RWPE2 (cell line): Measurements from ENCODE around the gene SYTL3.

Experiments
- ATAC-seq: fragments of 200-7000 bp; cut with Tn5 transposase; 3 replicates; pipeline ENCODE4 v1.9.1; 2021; ENCODE audit warnings: low read depth
- DNase-seq: peaks from one replicate; pipeline ENCODE4 v3.0.0-alpha.2; 2020; ENCODE audit warnings: low spot score
- H3K27ac ChIP-seq: fragments of 450-650 bp; 2 replicates; pipeline ENCODE4 v1.5.1; 2017; ENCODE audit warnings: mild to moderate bottlenecking; ENCODE audit not compliant: poor library complexity, severe bottlenecking
- H3K27me3 ChIP-seq: fragments of 250-450 bp; sonication (Bioruptor Pico); 2 replicates; pipeline ENCODE4 v1.5.1; 2021; ENCODE audit warnings: mild to moderate bottlenecking, moderate library complexity; ENCODE audit not compliant: insufficient read depth, poor library complexity, severe bottlenecking
- H3K36me3 ChIP-seq: fragments of 250-450 bp; sonication (Bioruptor Pico); 2 replicates; pipeline ENCODE4 v1.5.1; 2020; ENCODE audit warnings: low read depth, mild to moderate bottlenecking, moderate library complexity
- H3K4me1 ChIP-seq: fragments of 250-450 bp; sonication (Bioruptor Pico); 2 replicates; pipeline ENCODE4 v1.5.1; 2021; ENCODE audit warnings: mild to moderate bottlenecking, moderate library complexity; ENCODE audit not compliant: insufficient read depth, poor library complexity, severe bottlenecking
- H3K4me3 ChIP-seq: fragments of 250-450 bp; sonication (Bioruptor Pico); 2 replicates; pipeline ENCODE4 v1.5.1; 2021; ENCODE audit warnings: mild to moderate bottlenecking, moderate library complexity; ENCODE audit not compliant: severe bottlenecking
- H3K9me3 ChIP-seq: fragments of 250-450 bp; sonication (Bioruptor Pico); 2 replicates; pipeline ENCODE4 v1.5.1; 2021; ENCODE audit warnings: mild to moderate bottlenecking, moderate library complexity; ENCODE audit not compliant: severe bottlenecking
- TF ChIP-seq, protein P1 (sequence below): fragments of 450-650 bp; IDR thresholded peaks from one replicate; pipeline ENCODE4 v1.5.1; 2017; ENCODE audit warnings: mild to moderate bottlenecking, moderate library complexity; ENCODE audit not compliant: poor library complexity, severe bottlenecking

SYTL3 gene

DNA sequence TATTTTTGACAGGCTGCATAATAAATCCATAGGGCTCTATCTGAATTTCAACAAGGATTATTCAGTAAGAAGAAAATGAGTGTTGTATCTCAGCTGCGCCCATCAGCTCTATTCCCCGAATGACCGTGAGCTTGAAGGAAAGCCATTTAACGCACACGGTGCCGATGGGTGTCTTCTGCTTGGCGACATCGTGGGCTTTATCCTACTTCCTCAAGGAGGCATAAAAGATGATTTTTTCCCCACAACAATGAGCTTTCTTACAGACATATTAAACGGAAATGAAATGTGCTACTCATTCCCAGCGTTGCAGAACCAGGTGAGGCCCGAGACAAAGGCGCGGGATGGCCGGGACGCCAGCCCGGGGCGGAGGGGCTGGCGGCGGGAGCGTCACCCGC, 6.0 kb upstream of the SYTL3 start:
- Histone ChIP-seq H3K4me3 (peak overlapping the region; percentile 76), H3K4me1 (peaks cover 50% of the 10 kb centered on the region), H3K9me3 (no peaks in the 10 kb centered on the region), H3K27ac (peak overlapping the region; percentile 84), H3K27me3 (no peaks in the 10 kb centered on the region), H3K36me3 (peaks cover 24% of the 10 kb centered on the region)
- DNase-seq: no peak
- TF ChIP-seq, protein P1, sequence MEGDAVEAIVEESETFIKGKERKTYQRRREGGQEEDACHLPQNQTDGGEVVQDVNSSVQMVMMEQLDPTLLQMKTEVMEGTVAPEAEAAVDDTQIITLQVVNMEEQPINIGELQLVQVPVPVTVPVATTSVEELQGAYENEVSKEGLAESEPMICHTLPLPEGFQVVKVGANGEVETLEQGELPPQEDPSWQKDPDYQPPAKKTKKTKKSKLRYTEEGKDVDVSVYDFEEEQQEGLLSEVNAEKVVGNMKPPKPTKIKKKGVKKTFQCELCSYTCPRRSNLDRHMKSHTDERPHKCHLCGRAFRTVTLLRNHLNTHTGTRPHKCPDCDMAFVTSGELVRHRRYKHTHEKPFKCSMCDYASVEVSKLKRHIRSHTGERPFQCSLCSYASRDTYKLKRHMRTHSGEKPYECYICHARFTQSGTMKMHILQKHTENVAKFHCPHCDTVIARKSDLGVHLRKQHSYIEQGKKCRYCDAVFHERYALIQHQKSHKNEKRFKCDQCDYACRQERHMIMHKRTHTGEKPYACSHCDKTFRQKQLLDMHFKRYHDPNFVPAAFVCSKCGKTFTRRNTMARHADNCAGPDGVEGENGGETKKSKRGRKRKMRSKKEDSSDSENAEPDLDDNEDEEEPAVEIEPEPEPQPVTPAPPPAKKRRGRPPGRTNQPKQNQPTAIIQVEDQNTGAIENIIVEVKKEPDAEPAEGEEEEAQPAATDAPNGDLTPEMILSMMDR: no peak
- ATAC-seq: no peak

DNA sequence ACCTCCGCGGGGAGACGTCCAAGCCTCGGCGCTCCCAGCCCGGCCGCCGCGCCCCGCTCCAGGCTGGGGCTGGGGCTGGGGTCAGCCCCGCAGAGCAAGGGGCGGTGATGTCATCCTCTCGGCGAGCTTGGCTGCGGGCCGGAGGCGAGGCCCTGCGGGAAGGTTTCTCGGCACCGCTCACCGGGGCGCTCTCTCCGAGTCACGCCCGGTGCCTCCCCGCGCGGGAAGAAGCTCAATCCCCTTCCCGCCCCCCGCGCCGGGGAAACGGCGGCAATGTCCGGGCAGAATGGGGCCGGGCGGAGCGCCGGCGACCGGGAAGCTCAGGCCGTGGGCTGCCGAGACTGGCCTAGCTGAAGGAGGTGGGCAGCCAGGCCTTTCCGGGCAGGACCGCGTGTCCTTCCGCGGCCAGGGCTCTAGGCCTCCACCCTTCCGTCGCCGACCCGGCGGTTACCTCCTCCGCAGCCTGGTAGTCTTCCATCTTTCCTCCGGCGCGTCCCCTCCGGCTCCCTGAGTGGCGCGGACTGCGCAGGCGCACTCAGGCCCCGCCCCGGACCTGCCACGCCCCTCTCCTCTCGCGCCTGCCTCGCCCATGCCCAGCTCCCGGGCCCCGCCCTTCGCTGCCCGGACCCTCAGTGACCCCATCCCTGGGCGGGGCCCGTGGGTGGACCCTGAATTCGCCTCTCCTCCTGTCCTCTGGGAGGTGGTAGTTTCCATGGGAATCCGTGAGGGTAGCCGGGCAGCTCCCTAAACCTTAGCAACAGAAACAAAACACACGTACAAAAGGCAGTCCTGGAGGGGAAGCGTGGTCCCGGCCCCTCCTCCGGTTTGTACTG, 5.4 kb upstream of the SYTL3 start, which contains the start of gene DYNLT1:
Gene DYNLT1 (minus strand): TSS at position 513 of the 833 bp plus-strand sequence. CDS start 35 bp downstream, at position 478.
- Histone ChIP-seq H3K36me3 (peaks cover 24% of the 10 kb centered on the region), H3K4me3 (peak within 1 kb of the TSS; percentile 76), H3K27ac (peak within 1 kb of the TSS; percentile 84), H3K9me3 (no peaks in the 10 kb centered on the region), H3K4me1 (peaks cover 53% of the 10 kb centered on the region), H3K27me3 (no peaks in the 10 kb centered on the region)
- DNase-seq: peak; percentile 90
- TF ChIP-seq, protein P1: no peak
- ATAC-seq: peak; percentile 55

DNA sequence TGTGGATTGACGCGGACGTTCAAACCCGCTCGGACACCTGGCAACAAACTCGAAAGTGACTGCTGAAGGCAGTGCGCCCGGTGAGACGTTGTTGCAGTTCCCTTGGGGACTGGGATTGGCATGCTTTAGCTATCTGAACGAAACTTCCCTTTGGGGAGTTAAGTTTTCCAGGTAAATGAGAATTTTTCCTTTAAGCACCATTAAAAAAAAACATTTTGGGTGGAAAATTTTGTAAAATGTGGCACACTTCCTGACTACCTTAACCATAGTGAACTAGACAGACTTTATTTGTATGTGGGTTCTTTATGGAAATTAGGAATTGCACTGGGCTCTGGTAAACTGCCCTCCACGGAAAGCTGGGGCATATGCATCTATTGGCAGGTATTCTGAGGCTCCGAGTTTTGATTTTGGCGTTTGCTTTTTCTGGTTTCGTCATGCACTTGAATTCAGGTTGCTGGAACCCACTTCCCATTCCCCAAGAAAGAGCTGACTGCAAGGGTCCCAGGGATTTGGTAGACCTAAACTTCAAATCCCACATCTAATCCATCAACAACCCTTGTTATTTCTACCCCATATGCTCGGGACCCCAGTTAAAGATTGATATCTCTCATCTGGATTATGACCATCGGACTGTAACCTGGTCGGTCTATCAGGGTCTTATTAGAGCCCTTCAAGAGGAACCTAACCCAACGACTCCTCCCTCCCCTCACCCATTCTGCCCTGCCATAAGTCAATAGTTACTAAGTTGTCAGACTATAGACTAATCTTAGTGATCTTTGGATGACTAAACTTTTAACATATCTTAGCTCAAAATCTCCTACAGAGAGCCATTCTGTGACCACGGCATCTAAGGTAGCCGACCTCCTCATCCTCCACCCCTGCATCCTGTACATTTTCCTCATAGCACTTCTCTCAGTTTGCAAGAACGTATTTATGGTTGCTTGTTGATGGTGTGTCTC, 4.5 kb upstream of the SYTL3 start:
- ATAC-seq (no peak), DNase-seq (no peak)
- TF ChIP-seq, protein P1: no peak
- Histone ChIP-seq H3K27me3 (no peaks in the 10 kb centered on the region), H3K9me3 (no peaks in the 10 kb centered on the region), H3K4me1 (peaks cover 53% of the 10 kb centered on the region), H3K36me3 (peaks cover 15% of the 10 kb centered on the region), H3K27ac (peak overlapping the region; percentile 84), H3K4me3 (peak overlapping the region; percentile 76)

DNA sequence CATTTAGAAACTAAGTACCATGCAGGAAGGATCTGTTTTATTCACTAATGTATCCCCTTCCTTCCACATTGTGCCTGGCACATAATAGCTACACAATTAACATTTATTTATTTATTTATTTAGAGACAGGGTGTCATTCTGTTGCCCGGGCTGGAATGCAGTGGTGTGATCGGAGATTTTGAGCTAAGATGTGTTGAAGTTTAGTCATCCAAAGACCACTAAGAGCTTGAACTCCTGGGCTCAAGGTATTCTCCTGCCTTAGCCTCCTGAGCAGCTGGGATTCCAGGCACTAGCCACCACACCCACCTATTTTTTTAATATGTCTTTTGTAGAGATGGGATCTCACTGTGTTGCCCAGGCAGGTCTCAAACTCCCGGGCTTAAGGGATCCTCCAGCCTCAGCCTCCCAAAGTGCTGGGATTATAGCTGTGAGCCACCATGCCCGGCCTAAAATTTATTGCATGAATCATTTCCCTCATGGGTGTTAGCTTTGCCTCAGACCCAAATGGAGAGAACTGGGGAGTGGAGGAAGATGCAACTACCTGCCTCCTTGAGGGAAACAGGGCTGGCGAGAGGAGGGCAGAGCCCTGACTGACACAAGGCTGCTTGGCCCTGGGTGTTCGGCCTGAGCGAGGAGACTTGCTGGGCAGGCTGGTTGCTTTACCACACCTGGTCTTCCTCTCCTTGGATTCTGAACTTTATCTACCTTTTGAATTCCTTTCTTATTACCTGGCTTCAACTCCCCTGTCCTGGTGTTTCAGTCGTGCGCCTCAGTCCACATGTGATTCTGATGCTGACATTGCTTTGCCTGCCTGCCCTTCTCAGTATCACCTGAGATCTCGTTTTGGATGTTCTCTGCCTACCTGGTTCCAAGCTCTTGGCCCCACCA, 3.6 kb upstream of the SYTL3 start:
- H3K27me3 ChIP-seq: no peaks in the 10 kb centered on the region

More for the DNA sequence above, 3.6 kb upstream of the SYTL3 start:
- Histone ChIP-seq H3K36me3 (peaks cover 6% of the 10 kb centered on the region), H3K9me3 (no peaks in the 10 kb centered on the region), H3K4me1 (peaks cover 53% of the 10 kb centered on the region), H3K27ac (peak overlapping the region; percentile 84), H3K4me3 (no peak overlapping the region)
- TF ChIP-seq, protein P1: no peak
- ATAC-seq (peak; percentile 45), DNase-seq (no peak)
